Measurements from ENCODE around the gene MRPL58. TPM values are rescaled to one million over a fixed set of nuclear protein-coding genes. Genes with fewer than 3 reads are reported as not detected.

Gene MRPL58
- total and polyA plus RNA-seq, 4 donors: 16.6 to 31.2 (median 21.3) TPM

DNA sequence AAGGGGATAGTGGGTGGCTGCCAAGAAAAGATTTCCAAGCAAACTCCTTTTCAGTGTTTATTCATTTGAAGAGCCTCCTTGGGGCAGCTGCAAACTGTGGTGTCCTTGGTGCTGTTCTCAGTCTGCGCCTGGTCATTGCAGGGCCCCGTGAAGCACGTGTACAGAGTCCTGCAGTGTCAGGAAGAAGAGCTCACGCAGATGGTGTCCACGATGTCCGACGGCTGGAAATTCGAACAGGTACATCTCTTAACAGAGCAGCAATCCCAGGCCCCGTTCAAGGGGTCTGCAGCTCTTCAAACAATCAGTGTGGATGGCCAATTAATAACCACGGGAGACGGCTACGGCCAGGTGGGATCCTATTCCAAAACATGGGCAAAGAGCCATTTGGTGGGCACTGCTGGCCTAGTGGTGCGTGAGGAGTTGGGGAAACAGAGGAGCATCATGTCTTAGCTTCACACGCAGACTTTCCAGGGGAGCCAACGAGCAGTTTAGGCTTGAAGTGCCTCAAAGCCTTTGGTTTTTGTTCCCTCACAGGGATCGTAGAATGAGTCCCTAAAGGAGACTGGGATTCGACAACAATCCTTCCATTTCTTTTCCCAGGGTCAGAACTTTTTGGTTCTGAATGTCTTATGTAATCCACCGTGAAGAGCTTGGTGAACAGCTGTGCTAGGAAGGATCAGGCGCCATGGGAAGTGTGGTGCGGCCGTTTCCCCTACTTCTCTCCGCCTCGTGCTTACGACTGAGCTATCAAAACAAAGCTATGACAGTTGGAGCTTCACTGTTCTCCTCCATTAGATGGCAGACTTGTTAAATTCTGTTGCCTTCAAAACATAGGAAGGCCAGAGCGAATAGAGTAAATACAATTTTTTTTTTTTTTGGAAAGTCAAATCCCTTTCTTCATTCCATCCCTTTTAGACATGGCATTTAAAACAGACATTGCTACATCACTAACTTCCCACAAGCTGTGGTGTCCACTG is 47.2 kb downstream of the MRPL58 start:
- Histone ChIP-seq H3K4me1 (ENCODE audit: control insufficient read depth in 1 of 2, insufficient read depth in 2 of 2, low read length in 2 of 2) (no peaks in the 10 kb centered on the region), H3K27ac (ENCODE audit: low read depth in 1 of 2, low read length in 2 of 2) (no peak overlapping the region), H3K36me3 (ENCODE audit: control insufficient read depth in 1 of 2, insufficient read depth in 2 of 2, low read length in 1 of 2) (peaks cover 0 to 7% of the 10 kb centered on the region in 2 donors), H3K4me3 (ENCODE audit: low read length in 2 of 2) (no peak overlapping the region), H3K27me3 (ENCODE audit: control insufficient read depth in 1 of 2, insufficient read depth in 2 of 2, low read length in 1 of 2) (no peaks in the 10 kb centered on the region), H3K9me3 (ENCODE audit: control insufficient read depth, low read length) (no peaks in the 10 kb centered on the region)
- DNase-seq (peak; percentile 40 to 61), ATAC-seq (ENCODE audit: low FRiP score) (peak; percentile 54)
- WGBS, 2 donors: 68 to 72% methylated on average over 25 of the region's 25 CpGs
- intact Hi-C loops (cut with DNase I): loop anchor here in 1 of 2 donors (10.0 kb wide), 1 partner anchor 125 kb away; the partner anchor contains the start of gene SUMO2

DNA sequence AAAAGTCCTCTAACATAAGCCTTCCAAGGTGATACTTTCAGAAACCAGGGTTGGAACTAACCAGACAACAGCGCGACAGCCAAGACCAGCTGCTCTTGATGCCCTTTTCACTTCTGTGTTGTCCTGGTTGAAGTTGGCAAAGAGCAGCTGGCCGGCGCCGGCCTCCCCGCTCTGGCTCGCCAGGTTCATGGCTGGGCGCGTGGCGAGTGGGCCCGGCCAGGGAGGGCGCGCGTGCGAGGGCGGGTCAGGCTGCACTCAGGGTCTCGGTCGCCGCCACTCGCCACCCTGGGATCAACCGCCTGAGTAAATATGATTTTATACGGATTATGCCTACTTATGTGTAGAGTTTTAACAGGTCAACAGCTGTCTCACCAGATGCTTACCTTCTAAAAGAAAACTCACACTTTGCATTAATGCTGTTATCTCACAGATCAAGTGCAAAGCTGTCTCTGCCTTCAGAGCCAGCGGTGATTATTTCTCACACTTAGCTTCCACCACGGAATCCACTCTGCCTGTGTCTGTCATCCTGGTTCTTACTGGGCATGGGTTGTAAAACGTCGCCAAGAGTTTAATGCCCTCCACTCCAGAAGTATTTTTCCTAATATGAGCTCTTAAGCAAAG is 48.1 kb downstream of the MRPL58 start:
- intact Hi-C loops (cut with DNase I): no loop called here
- DNase-seq: peak in 1 of 2 donors; percentile 63
- Histone ChIP-seq H3K27me3 (ENCODE audit: control insufficient read depth in 1 of 2, insufficient read depth in 2 of 2, low read length in 1 of 2) (no peaks in the 10 kb centered on the region), H3K9me3 (ENCODE audit: control insufficient read depth, low read length) (no peaks in the 10 kb centered on the region), H3K4me1 (ENCODE audit: control insufficient read depth in 1 of 2, insufficient read depth in 2 of 2, low read length in 2 of 2) (no peaks in the 10 kb centered on the region), H3K36me3 (ENCODE audit: control insufficient read depth in 1 of 2, insufficient read depth in 2 of 2, low read length in 1 of 2) (peaks cover 0 to 7% of the 10 kb centered on the region in 2 donors), H3K27ac (ENCODE audit: low read depth in 1 of 2, low read length in 2 of 2) (no peak overlapping the region), H3K4me3 (ENCODE audit: low read length in 2 of 2) (no peak overlapping the region)
- ATAC-seq (ENCODE audit: low FRiP score): no peak
- 94% methylated on average over 26 of the region's 26 CpGs for WGBS, 2 donors

GRCh38 chr17:75061055-75061438 is 48.6 kb downstream of the MRPL58 start:
- peaks cover 0 to 7% of the 10 kb centered on the region in 2 donors for H3K36me3 ChIP-seq (ENCODE audit: control insufficient read depth in 1 of 2, insufficient read depth in 2 of 2, low read length in 1 of 2)
- no peaks in the 10 kb centered on the region for H3K4me1 ChIP-seq (ENCODE audit: control insufficient read depth in 1 of 2, insufficient read depth in 2 of 2, low read length in 2 of 2)
- no peaks in the 10 kb centered on the region for H3K27me3 ChIP-seq (ENCODE audit: control insufficient read depth in 1 of 2, insufficient read depth in 2 of 2, low read length in 1 of 2)
- intact Hi-C loops (cut with DNase I): no loop called here
- WGBS, 2 donors: 95 to 96% methylated on average over 10 of the region's 10 CpGs
- no peak overlapping the region for H3K4me3 ChIP-seq (ENCODE audit: low read length in 2 of 2)
- ATAC-seq (ENCODE audit: low FRiP score) (no peak), DNase-seq (peak in 1 of 2 donors; percentile 39)
- H3K9me3 ChIP-seq (ENCODE audit: control insufficient read depth, low read length): no peaks in the 10 kb centered on the region
- H3K27ac ChIP-seq (ENCODE audit: low read depth in 1 of 2, low read length in 2 of 2): no peak overlapping the region

- intact Hi-C loops (cut with DNase I): no loop called here
- Histone ChIP-seq H3K27ac (ENCODE audit: low read depth in 1 of 2, low read length in 2 of 2) (no peak overlapping the region), H3K27me3 (ENCODE audit: control insufficient read depth in 1 of 2, insufficient read depth in 2 of 2, low read length in 1 of 2) (no peaks in the 10 kb centered on the region), H3K9me3 (ENCODE audit: control insufficient read depth, low read length) (no peaks in the 10 kb centered on the region), H3K4me3 (ENCODE audit: low read length in 2 of 2) (no peak overlapping the region), H3K4me1 (ENCODE audit: control insufficient read depth in 1 of 2, insufficient read depth in 2 of 2, low read length in 2 of 2) (no peaks in the 10 kb centered on the region), H3K36me3 (ENCODE audit: control insufficient read depth in 1 of 2, insufficient read depth in 2 of 2, low read length in 1 of 2) (peaks cover 0 to 7% of the 10 kb centered on the region in 2 donors)
- ATAC-seq (ENCODE audit: low FRiP score) (no peak), DNase-seq (peak in 1 of 2 donors; percentile 52)
- WGBS, 2 donors: 86 to 89% methylated on average over 8 of the region's 8 CpGs
Observed at GRCh38 chr17:75061618-75062017, 49.1 kb downstream of the MRPL58 start.

- DNase-seq: peak in 1 of 2 donors; percentile 61
- H3K36me3 ChIP-seq (ENCODE audit: control insufficient read depth in 1 of 2, insufficient read depth in 2 of 2, low read length in 1 of 2): peaks cover 0 to 7% of the 10 kb centered on the region in 2 donors
- WGBS, 2 donors: 86% methylated on average over 13 of the region's 13 CpGs
- intact Hi-C loops (cut with DNase I): no loop called here
- no peak overlapping the region for H3K27ac ChIP-seq (ENCODE audit: low read depth in 1 of 2, low read length in 2 of 2)
- no peak for ATAC-seq (ENCODE audit: low FRiP score)
- no peaks in the 10 kb centered on the region for H3K27me3 ChIP-seq (ENCODE audit: control insufficient read depth in 1 of 2, insufficient read depth in 2 of 2, low read length in 1 of 2)
- no peaks in the 10 kb centered on the region for H3K9me3 ChIP-seq (ENCODE audit: control insufficient read depth, low read length)
- H3K4me1 ChIP-seq (ENCODE audit: control insufficient read depth in 1 of 2, insufficient read depth in 2 of 2, low read length in 2 of 2): no peaks in the 10 kb centered on the region
- H3K4me3 ChIP-seq (ENCODE audit: low read length in 2 of 2): no peak overlapping the region
Observed at GRCh38 chr17:75063201-75063600, 50.7 kb downstream of the MRPL58 start.

DNA sequence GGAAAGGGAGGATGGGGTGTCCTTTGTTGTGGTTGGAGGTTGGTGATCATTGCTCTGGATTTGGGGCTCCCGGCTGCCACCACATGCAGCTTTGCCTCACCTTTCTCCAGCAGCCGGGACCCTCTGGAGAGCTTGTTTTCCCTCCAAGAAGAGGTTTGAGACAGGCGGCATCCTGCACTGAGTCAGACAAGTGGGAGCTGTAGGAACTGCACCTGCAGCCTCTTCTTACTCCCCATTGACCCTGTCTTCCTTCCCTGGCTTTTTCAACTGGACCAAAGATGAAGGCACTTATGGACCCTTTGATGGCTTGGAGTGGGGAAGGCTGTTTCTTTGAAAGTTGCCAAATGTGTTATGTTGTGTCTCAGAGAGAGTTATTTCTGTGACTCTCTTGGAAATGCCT is 51.2 kb downstream of the MRPL58 start:
- intact Hi-C loops (cut with DNase I): no loop called here
- whole genome bisulfite sequencing, 2 donors: 75 to 92% methylated on average over 3 of the region's 3 CpGs
- ATAC-seq (ENCODE audit: low FRiP score) (no peak), DNase-seq (peak in 1 of 2 donors; percentile 19)
- Histone ChIP-seq H3K27ac (ENCODE audit: low read depth in 1 of 2, low read length in 2 of 2) (no peak overlapping the region), H3K4me3 (ENCODE audit: low read length in 2 of 2) (no peak overlapping the region), H3K4me1 (ENCODE audit: control insufficient read depth in 1 of 2, insufficient read depth in 2 of 2, low read length in 2 of 2) (no peaks in the 10 kb centered on the region), H3K9me3 (ENCODE audit: control insufficient read depth, low read length) (no peaks in the 10 kb centered on the region), H3K27me3 (ENCODE audit: control insufficient read depth in 1 of 2, insufficient read depth in 2 of 2, low read length in 1 of 2) (no peaks in the 10 kb centered on the region), H3K36me3 (ENCODE audit: control insufficient read depth in 1 of 2, insufficient read depth in 2 of 2, low read length in 1 of 2) (peaks cover 0 to 7% of the 10 kb centered on the region in 2 donors)

DNA sequence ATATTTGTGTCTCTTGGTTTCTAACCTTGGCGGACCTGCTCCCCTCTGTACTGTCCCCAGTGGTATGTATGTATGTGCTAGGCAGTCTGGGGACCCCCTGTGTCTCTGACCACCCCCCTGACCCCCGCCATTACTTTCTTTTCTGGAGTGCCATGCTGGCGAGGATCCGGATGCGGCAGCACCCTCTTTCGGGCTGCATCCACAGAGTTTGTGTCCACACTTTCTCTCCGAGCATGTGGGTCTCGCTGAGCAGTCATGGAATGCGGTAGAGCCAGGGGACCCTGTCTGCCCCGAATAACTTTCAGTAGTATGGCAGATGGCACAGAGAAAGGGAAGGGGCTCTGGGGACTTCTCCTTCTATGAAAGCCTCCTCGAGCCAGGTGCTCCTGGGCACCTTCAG is 51.6 kb downstream of the MRPL58 start:
- H3K36me3 ChIP-seq (ENCODE audit: control insufficient read depth in 1 of 2, insufficient read depth in 2 of 2, low read length in 1 of 2): peaks cover 0 to 7% of the 10 kb centered on the region in 2 donors
- H3K4me1 ChIP-seq (ENCODE audit: control insufficient read depth in 1 of 2, insufficient read depth in 2 of 2, low read length in 2 of 2): no peaks in the 10 kb centered on the region
- peak in 1 of 2 donors; percentile 41 for DNase-seq
- ATAC-seq (ENCODE audit: low FRiP score): no peak
- no peaks in the 10 kb centered on the region for H3K27me3 ChIP-seq (ENCODE audit: control insufficient read depth in 1 of 2, insufficient read depth in 2 of 2, low read length in 1 of 2)
- H3K4me3 ChIP-seq (ENCODE audit: low read length in 2 of 2): no peak overlapping the region
- H3K9me3 ChIP-seq (ENCODE audit: control insufficient read depth, low read length): no peaks in the 10 kb centered on the region
- 92 to 93% methylated on average over 11 of the region's 11 CpGs for WGBS, 2 donors
- intact Hi-C loops (cut with DNase I): no loop called here
- H3K27ac ChIP-seq (ENCODE audit: low read depth in 1 of 2, low read length in 2 of 2): no peak overlapping the region

DNA sequence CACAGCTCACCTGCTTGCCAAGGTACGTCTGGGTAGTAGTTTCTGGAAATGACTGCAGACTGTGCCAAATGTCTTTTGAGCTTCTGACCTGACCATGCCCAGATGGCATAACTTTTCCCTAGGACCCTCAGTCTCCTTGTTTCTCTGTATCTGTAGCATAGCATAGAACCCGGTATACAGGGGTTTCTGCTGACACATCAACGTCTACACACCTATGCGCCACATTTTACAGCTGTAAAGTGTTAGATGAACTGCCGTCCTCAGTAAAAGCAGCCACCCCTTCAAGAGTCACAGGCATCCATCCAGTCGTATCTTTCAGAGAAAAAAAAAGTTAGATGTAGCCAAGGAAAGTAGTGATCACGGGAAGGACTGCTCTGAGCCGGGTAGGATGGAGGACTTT is 52.0 kb downstream of the MRPL58 start:
- intact Hi-C loops (cut with DNase I): no loop called here
- H3K27me3 ChIP-seq (ENCODE audit: control insufficient read depth in 1 of 2, insufficient read depth in 2 of 2, low read length in 1 of 2): no peaks in the 10 kb centered on the region
- no peak for DNase-seq
- H3K27ac ChIP-seq (ENCODE audit: low read depth in 1 of 2, low read length in 2 of 2): no peak overlapping the region
- no peaks in the 10 kb centered on the region for H3K4me1 ChIP-seq (ENCODE audit: control insufficient read depth in 1 of 2, insufficient read depth in 2 of 2, low read length in 2 of 2)
- no peak for ATAC-seq (ENCODE audit: low FRiP score)
- 78 to 79% methylated on average over 8 of the region's 8 CpGs for WGBS, 2 donors
- H3K9me3 ChIP-seq (ENCODE audit: control insufficient read depth, low read length): no peaks in the 10 kb centered on the region
- H3K36me3 ChIP-seq (ENCODE audit: control insufficient read depth in 1 of 2, insufficient read depth in 2 of 2, low read length in 1 of 2): peaks cover 0 to 7% of the 10 kb centered on the region in 2 donors
- no peak overlapping the region for H3K4me3 ChIP-seq (ENCODE audit: low read length in 2 of 2)
